Measurements from ENCODE around the gene DMRTA2. TPM values are rescaled to one million over a fixed set of nuclear protein-coding genes. Genes with fewer than 3 reads are reported as not detected.

The DMRTA2 gene
- total RNA-seq, 1 donor, result under 0.01 TPM

- no peak overlapping the region for H3K4me3 ChIP-seq (ENCODE audit: insufficient read depth, low read length)
- no peaks in the 10 kb centered on the region for H3K36me3 ChIP-seq (ENCODE audit: insufficient read depth, low read length)
- no peak overlapping the region for H2AFZ ChIP-seq (ENCODE audit: low read length)
- no peak overlapping the region for H3K27ac ChIP-seq (ENCODE audit: low read depth, low read length)
- DNase-seq (ENCODE audit: insufficient read length, low spot score, missing footprints), result no peak
- no peaks in the 10 kb centered on the region for H3K9me3 ChIP-seq (ENCODE audit: low read depth, low read length)
- no peaks in the 10 kb centered on the region for H3K79me2 ChIP-seq (ENCODE audit: insufficient read depth, low read length)
- H3K4me2 ChIP-seq (ENCODE audit: insufficient read depth, low read length), result no peak overlapping the region
- H3K4me1 ChIP-seq (ENCODE audit: insufficient read depth, low read length), result no peaks in the 10 kb centered on the region
- H3K27me3 ChIP-seq (ENCODE audit: insufficient read depth, low read length), result peaks cover 98% of the 10 kb centered on the region
- TF ChIP-seq CTCF (IDR thresholded peaks at IDR 0.05; ENCODE audit: extremely low read depth, low read depth, low read length), result no peak
- peaks cover 4% of the 10 kb centered on the region for H4K20me1 ChIP-seq (ENCODE audit: insufficient read depth, low read length)
Measured at GRCh38 chr1:50421366-50421748, 1.9 kb downstream of the DMRTA2 start.

- H3K27ac ChIP-seq (ENCODE audit: low read depth, low read length), result no peak overlapping the region
- no peak overlapping the region for H3K4me2 ChIP-seq (ENCODE audit: insufficient read depth, low read length)
- peak; percentile 90 for DNase-seq (ENCODE audit: insufficient read length, low spot score, missing footprints)
- H3K36me3 ChIP-seq (ENCODE audit: insufficient read depth, low read length), result no peaks in the 10 kb centered on the region
- H4K20me1 ChIP-seq (ENCODE audit: insufficient read depth, low read length), result no peaks in the 10 kb centered on the region
- no peak overlapping the region for H2AFZ ChIP-seq (ENCODE audit: low read length)
- peaks cover 98% of the 10 kb centered on the region for H3K27me3 ChIP-seq (ENCODE audit: insufficient read depth, low read length)
- no peaks in the 10 kb centered on the region for H3K4me1 ChIP-seq (ENCODE audit: insufficient read depth, low read length)
- H3K4me3 ChIP-seq (ENCODE audit: insufficient read depth, low read length), result no peak overlapping the region
- no peak for TF ChIP-seq CTCF (IDR thresholded peaks at IDR 0.05; ENCODE audit: extremely low read depth, low read depth, low read length)
- no peaks in the 10 kb centered on the region for H3K9me3 ChIP-seq (ENCODE audit: low read depth, low read length)
- no peaks in the 10 kb centered on the region for H3K79me2 ChIP-seq (ENCODE audit: insufficient read depth, low read length)
Measured at GRCh38 chr1:50420689-50421365, 2.4 kb downstream of the DMRTA2 start.

GRCh38 chr1:50419907-50420677, 3.2 kb downstream of the DMRTA2 start:
- H3K9me3 ChIP-seq (ENCODE audit: low read depth, low read length), result no peaks in the 10 kb centered on the region
- H2AFZ ChIP-seq (ENCODE audit: low read length), result no peak overlapping the region
- H3K4me2 ChIP-seq (ENCODE audit: insufficient read depth, low read length), result no peak overlapping the region
- H3K4me3 ChIP-seq (ENCODE audit: insufficient read depth, low read length), result no peak overlapping the region
- DNase-seq (ENCODE audit: insufficient read length, low spot score, missing footprints), result peak; percentile 77
- TF ChIP-seq CTCF (IDR thresholded peaks at IDR 0.05; ENCODE audit: extremely low read depth, low read depth, low read length), result no peak
- no peaks in the 10 kb centered on the region for H3K36me3 ChIP-seq (ENCODE audit: insufficient read depth, low read length)
- H4K20me1 ChIP-seq (ENCODE audit: insufficient read depth, low read length), result no peaks in the 10 kb centered on the region
- H3K27ac ChIP-seq (ENCODE audit: low read depth, low read length), result no peak overlapping the region
- H3K27me3 ChIP-seq (ENCODE audit: insufficient read depth, low read length), result peaks cover 98% of the 10 kb centered on the region
- H3K79me2 ChIP-seq (ENCODE audit: insufficient read depth, low read length), result no peaks in the 10 kb centered on the region
- H3K4me1 ChIP-seq (ENCODE audit: insufficient read depth, low read length), result no peaks in the 10 kb centered on the region

GRCh38 chr1:50419192-50419906, 3.9 kb downstream of the DMRTA2 start:
- peak; percentile 93 for DNase-seq (ENCODE audit: insufficient read length, low spot score, missing footprints)
- Histone ChIP-seq H3K4me3 (ENCODE audit: insufficient read depth, low read length) (no peak overlapping the region), H2AFZ (ENCODE audit: low read length) (no peak overlapping the region), H3K4me2 (ENCODE audit: insufficient read depth, low read length) (no peak overlapping the region), H3K4me1 (ENCODE audit: insufficient read depth, low read length) (no peaks in the 10 kb centered on the region), H4K20me1 (ENCODE audit: insufficient read depth, low read length) (no peaks in the 10 kb centered on the region), H3K36me3 (ENCODE audit: insufficient read depth, low read length) (no peaks in the 10 kb centered on the region), H3K27ac (ENCODE audit: low read depth, low read length) (no peak overlapping the region), H3K9me3 (ENCODE audit: low read depth, low read length) (no peaks in the 10 kb centered on the region), H3K79me2 (ENCODE audit: insufficient read depth, low read length) (no peaks in the 10 kb centered on the region), H3K27me3 (ENCODE audit: insufficient read depth, low read length) (peaks cover 98% of the 10 kb centered on the region)
- peak; percentile 4 for TF ChIP-seq CTCF (IDR thresholded peaks at IDR 0.05; ENCODE audit: extremely low read depth, low read depth, low read length)

All from osteoblast (primary cell).